ENCODE measurements around the gene RPS19BP1. TPM values are rescaled to one million over a fixed set of nuclear protein-coding genes. Genes with fewer than 3 reads are reported as not detected.

Gene RPS19BP1
- total and polyA plus RNA-seq, 4 experiments from 2014 or later, result 66.9 to 112 (median 85.3) TPM

- Mint-ChIP-seq H3K36me3 (peaks cover 15 to 30% of the 10 kb centered on the region in 2 donors), H3K4me3 (peak overlapping the region; percentile 95 to 99 (median 96)), H3K4me1 (peaks cover 12 to 47% (median 32%) of the 10 kb centered on the region in 4 donors), H3K27ac (peak overlapping the region; percentile 78 to 98 (median 96)), H3K9me3 (no peaks in the 10 kb centered on the region), H3K27me3 (no peaks in the 10 kb centered on the region)
- no peak for DNase-seq
- Histone ChIP-seq H3K27ac (ENCODE audit: low read depth, low read length) (peak overlapping the region; percentile 70), H3K36me3 (ENCODE audit: insufficient read depth, low read length) (peaks cover 28% of the 10 kb centered on the region), H3K9me3 (ENCODE audit: control insufficient read depth in 1 of 2, low read length in 2 of 2) (no peaks in the 10 kb centered on the region), H3K4me3 (ENCODE audit: low read length in 2 of 2) (peak overlapping the region in 1 of 2 donors; percentile 63), H3K4me1 (ENCODE audit: insufficient read depth, low read length) (peaks cover 31% of the 10 kb centered on the region), H3K27me3 (ENCODE audit: insufficient read depth, low read length) (no peaks in the 10 kb centered on the region)
- CTCF ChIA-PET (ENCODE audit: partially characterized antibody), result interaction anchor here (0.5 to 3.7 kb wide), 12 partner anchors 8 to 1147 kb away, joined by 3 to 17 read pairs (median 4); partner anchors contain the start of gene TAB1
- intact Hi-C loops (cut with micrococcal nuclease), result loop anchor here (1.0 to 2.0 kb wide), 3 partner anchors 19 to 103 kb away; partner anchors contain the start of genes ATF4, RPS19BP1 and TAB1
- POLR2A ChIA-PET (ENCODE audit: partially characterized antibody), result interaction anchor here (0.7 to 5.5 kb wide), 16 partner anchors 8 to 676 kb away, joined by 3 to 125 read pairs (median 7); partner anchors contain the start of genes ATF4, RPL3, RPS19BP1 and TAB1
Measured at GRCh38 chr22:39501644-39502108, 30.9 kb downstream of the RPS19BP1 start.

- intact Hi-C loops (cut with micrococcal nuclease), result no loop called here
- no peaks in the 10 kb centered on the region for H3K27me3 Mint-ChIP-seq
- peaks cover 20% of the 10 kb centered on the region for H3K4me1 ChIP-seq (ENCODE audit: insufficient read depth, low read length)
- H3K36me3 Mint-ChIP-seq, result peaks cover 0 to 16% of the 10 kb centered on the region in 2 donors
- H3K4me3 ChIP-seq (ENCODE audit: low read length in 2 of 2), result no peak overlapping the region
- peaks cover 12% of the 10 kb centered on the region for H3K36me3 ChIP-seq (ENCODE audit: insufficient read depth, low read length)
- no peaks in the 10 kb centered on the region for H3K9me3 ChIP-seq (ENCODE audit: control insufficient read depth in 1 of 2, low read length in 2 of 2)
- H3K4me3 Mint-ChIP-seq, result peak overlapping the region in 3 of 8 donors; percentile 21 to 54 (median 25)
- CTCF ChIA-PET (ENCODE audit: partially characterized antibody), result interaction anchor here (1.6 kb wide), 1 partner anchor 10 kb away, joined by 5 read pairs; no protein-coding TSS in a partner anchor
- POLR2A ChIA-PET (ENCODE audit: partially characterized antibody), result no interaction called here
- H3K27me3 ChIP-seq (ENCODE audit: insufficient read depth, low read length), result no peaks in the 10 kb centered on the region
- peak overlapping the region in 2 of 7 donors; percentile 23 to 66 for H3K27ac Mint-ChIP-seq
- H3K4me1 Mint-ChIP-seq, result peaks cover 7 to 37% (median 28%) of the 10 kb centered on the region in 4 donors
- no peak overlapping the region for H3K27ac ChIP-seq (ENCODE audit: low read depth, low read length)
- H3K9me3 Mint-ChIP-seq, result no peaks in the 10 kb centered on the region
- DNase-seq, result no peak
Measured at GRCh38 chr22:39500101-39500500, 32.4 kb downstream of the RPS19BP1 start.

DNA sequence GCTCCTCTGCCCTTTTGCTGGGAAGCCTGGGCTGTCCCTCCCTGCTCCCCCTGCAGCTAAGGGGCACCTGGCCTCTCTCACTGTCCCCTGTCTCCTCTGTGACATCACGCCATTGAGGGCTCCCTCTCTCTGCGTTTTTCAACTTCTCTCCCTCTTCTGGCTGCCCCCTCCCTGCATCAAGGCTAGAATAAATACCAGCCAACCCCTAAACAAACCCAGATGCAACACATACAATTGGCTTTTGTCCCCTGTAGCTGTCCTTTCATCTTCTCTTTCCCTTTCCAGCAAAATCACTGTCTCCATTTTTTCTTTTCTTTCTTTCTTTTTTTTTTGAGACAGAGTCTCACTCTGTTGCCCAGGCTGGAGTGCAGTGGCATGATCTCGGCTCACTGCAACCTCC is 33.7 kb downstream of the RPS19BP1 start:
- H3K4me3 ChIP-seq (ENCODE audit: low read length in 2 of 2), result no peak overlapping the region
- H3K9me3 ChIP-seq (ENCODE audit: control insufficient read depth in 1 of 2, low read length in 2 of 2), result no peaks in the 10 kb centered on the region
- H3K27ac ChIP-seq (ENCODE audit: low read depth, low read length), result no peak overlapping the region
- H3K4me1 ChIP-seq (ENCODE audit: insufficient read depth, low read length), result peaks cover 15% of the 10 kb centered on the region
- H3K27me3 ChIP-seq (ENCODE audit: insufficient read depth, low read length), result no peaks in the 10 kb centered on the region
- Mint-ChIP-seq H3K9me3 (no peaks in the 10 kb centered on the region), H3K36me3 (peaks cover 0 to 9% of the 10 kb centered on the region in 2 donors), H3K27ac (peak overlapping the region in 1 of 7 donors; percentile 53), H3K4me3 (no peak overlapping the region), H3K27me3 (no peaks in the 10 kb centered on the region), H3K4me1 (peaks cover 7 to 28% (median 22%) of the 10 kb centered on the region in 4 donors)
- intact Hi-C loops (cut with micrococcal nuclease), result no loop called here
- peaks cover 3% of the 10 kb centered on the region for H3K36me3 ChIP-seq (ENCODE audit: insufficient read depth, low read length)
- ChIA-PET POLR2A (ENCODE audit: partially characterized antibody) (interaction anchor here (1.5 kb wide), 1 partner anchor 30 kb away, joined by 5 read pairs; no protein-coding TSS in a partner anchor), CTCF (ENCODE audit: partially characterized antibody) (interaction anchor here (4.2 to 11.6 kb wide), 2 partner anchors 15 to 28 kb away, joined by 73 to 345 read pairs; partner anchors contain the start of gene RPS19BP1)
- DNase-seq, result no peak

- Histone ChIP-seq H3K27me3 (ENCODE audit: insufficient read depth, low read length) (no peaks in the 10 kb centered on the region), H3K36me3 (ENCODE audit: insufficient read depth, low read length) (no peaks in the 10 kb centered on the region), H3K9me3 (ENCODE audit: control insufficient read depth in 1 of 2, low read length in 2 of 2) (no peaks in the 10 kb centered on the region), H3K4me3 (ENCODE audit: low read length in 2 of 2) (no peak overlapping the region), H3K27ac (ENCODE audit: low read depth, low read length) (no peak overlapping the region), H3K4me1 (ENCODE audit: insufficient read depth, low read length) (peaks cover 11% of the 10 kb centered on the region)
- intact Hi-C loops (cut with micrococcal nuclease), result no loop called here
- peaks cover 3 to 27% (median 20%) of the 10 kb centered on the region in 4 donors for H3K4me1 Mint-ChIP-seq
- ChIA-PET CTCF (ENCODE audit: partially characterized antibody) (interaction anchor here (4.2 to 11.6 kb wide), 2 partner anchors 16 to 28 kb away, joined by 73 to 345 read pairs; partner anchors contain the start of gene RPS19BP1), POLR2A (ENCODE audit: partially characterized antibody) (interaction anchor here (0.9 to 2.9 kb wide), 3 partner anchors 22 to 31 kb away, joined by 3 to 21 read pairs (median 5); partner anchors contain the start of gene ATF4)
- H3K27ac Mint-ChIP-seq, result no peak overlapping the region
- H3K27me3 Mint-ChIP-seq, result no peaks in the 10 kb centered on the region
- peaks cover 0 to 4% of the 10 kb centered on the region in 2 donors for H3K36me3 Mint-ChIP-seq
- no peak for DNase-seq
- H3K9me3 Mint-ChIP-seq, result no peaks in the 10 kb centered on the region
- H3K4me3 Mint-ChIP-seq, result no peak overlapping the region
Measured at GRCh38 chr22:39498368-39498767, 34.2 kb downstream of the RPS19BP1 start.

DNA sequence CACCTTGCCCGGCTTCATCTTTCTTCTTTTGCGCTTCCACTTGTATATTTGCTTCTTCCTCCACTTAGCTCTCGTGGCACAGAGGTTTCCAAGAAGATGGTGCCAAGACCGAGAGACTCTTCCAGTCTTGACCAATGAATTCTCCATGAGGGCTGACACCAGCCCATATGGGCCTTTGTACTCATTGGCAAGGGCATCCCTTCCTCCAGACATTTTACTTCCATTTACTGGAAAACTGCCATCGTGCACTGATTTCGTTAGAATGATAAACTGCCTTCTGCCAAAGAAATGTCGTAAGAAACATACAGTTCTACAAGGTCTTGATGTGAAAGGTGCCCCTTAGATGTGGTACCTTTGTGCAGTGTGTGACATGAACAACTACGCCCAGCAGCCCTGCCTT is 35.1 kb downstream of the RPS19BP1 start:
- intact Hi-C loops (cut with micrococcal nuclease), result no loop called here
- H3K27me3 Mint-ChIP-seq, result no peaks in the 10 kb centered on the region

DNA sequence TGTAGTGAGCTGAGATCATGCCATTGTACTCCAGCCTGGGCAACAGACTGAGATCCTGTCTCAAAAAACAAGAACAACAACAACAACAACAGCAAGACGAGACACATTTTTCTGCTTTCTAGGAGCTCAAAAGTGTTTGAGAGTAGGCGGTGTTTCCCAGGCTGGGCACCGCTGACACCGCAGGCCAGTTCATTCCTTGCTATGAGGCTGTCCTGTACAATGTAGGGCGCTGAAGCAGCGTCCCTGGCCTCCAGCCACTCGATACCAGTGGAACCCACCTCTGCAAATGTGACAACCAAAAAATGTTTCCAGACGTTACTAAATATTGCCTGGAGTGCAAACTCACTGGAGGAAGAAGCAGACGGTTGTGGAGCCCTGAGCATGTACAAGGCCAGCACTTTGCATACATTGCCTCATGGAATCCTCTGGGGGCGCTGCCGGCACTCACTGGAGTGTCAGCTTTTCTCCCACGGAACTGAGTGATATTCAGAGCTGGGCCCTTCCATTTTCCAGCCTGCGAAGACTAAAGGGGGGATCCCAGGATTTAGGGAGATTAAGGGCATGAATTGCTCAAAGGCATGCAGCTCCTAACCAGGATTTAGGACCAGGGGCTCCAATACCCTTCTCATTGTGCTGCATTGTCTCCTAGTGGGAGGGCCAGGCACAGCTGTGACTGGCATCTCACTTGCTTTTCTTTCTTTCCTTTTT is 36.3 kb downstream of the RPS19BP1 start:
- no peaks in the 10 kb centered on the region for H3K27me3 ChIP-seq (ENCODE audit: insufficient read depth, low read length)
- no peaks in the 10 kb centered on the region for H3K36me3 Mint-ChIP-seq
- ChIA-PET CTCF (ENCODE audit: partially characterized antibody) (interaction anchor here (0.7 to 11.6 kb wide), 23 partner anchors 9 to 733 kb away, joined by 3 to 345 read pairs (median 4); partner anchors contain the start of genes ATF4, RPS19BP1 and TAB1), POLR2A (ENCODE audit: partially characterized antibody) (interaction anchor here (0.9 to 2.9 kb wide), 6 partner anchors 24 to 548 kb away, joined by 3 to 21 read pairs (median 4); partner anchors contain the start of gene ATF4)
- no peak overlapping the region for H3K4me3 Mint-ChIP-seq
- no peaks in the 10 kb centered on the region for H3K4me1 ChIP-seq (ENCODE audit: insufficient read depth, low read length)
- H3K27me3 Mint-ChIP-seq, result no peaks in the 10 kb centered on the region
- H3K27ac Mint-ChIP-seq, result peak overlapping the region in 5 of 7 donors; percentile 3 to 75 (median 30)
- DNase-seq, result peak; percentile 42 to 65 (median 46)
- H3K9me3 ChIP-seq (ENCODE audit: control insufficient read depth in 1 of 2, low read length in 2 of 2), result no peaks in the 10 kb centered on the region
- no peak overlapping the region for H3K4me3 ChIP-seq (ENCODE audit: low read length in 2 of 2)
- peaks cover 3 to 11% (median 9%) of the 10 kb centered on the region in 4 donors for H3K4me1 Mint-ChIP-seq
- no peak overlapping the region for H3K27ac ChIP-seq (ENCODE audit: low read depth, low read length)
- intact Hi-C loops (cut with micrococcal nuclease), result no loop called here
- no peaks in the 10 kb centered on the region for H3K9me3 Mint-ChIP-seq
- no peaks in the 10 kb centered on the region for H3K36me3 ChIP-seq (ENCODE audit: insufficient read depth, low read length)

More for the DNA sequence above, 35.1 kb downstream of the RPS19BP1 start:
- Histone ChIP-seq H3K36me3 (ENCODE audit: insufficient read depth, low read length) (no peaks in the 10 kb centered on the region), H3K27ac (ENCODE audit: low read depth, low read length) (no peak overlapping the region), H3K4me3 (ENCODE audit: low read length in 2 of 2) (no peak overlapping the region), H3K9me3 (ENCODE audit: control insufficient read depth in 1 of 2, low read length in 2 of 2) (no peaks in the 10 kb centered on the region), H3K27me3 (ENCODE audit: insufficient read depth, low read length) (no peaks in the 10 kb centered on the region), H3K4me1 (ENCODE audit: insufficient read depth, low read length) (peaks cover 4% of the 10 kb centered on the region)
- Mint-ChIP-seq H3K4me1 (peaks cover 3 to 22% (median 17%) of the 10 kb centered on the region in 4 donors), H3K9me3 (no peaks in the 10 kb centered on the region), H3K27ac (peak overlapping the region in 1 of 7 donors; percentile 37), H3K4me3 (no peak overlapping the region), H3K36me3 (peaks cover 0 to 3% of the 10 kb centered on the region in 2 donors)
- ChIA-PET POLR2A (ENCODE audit: partially characterized antibody) (interaction anchor here (2.2 to 2.9 kb wide), 2 partner anchors 23 to 32 kb away, joined by 16 to 21 read pairs; partner anchors contain the start of gene ATF4), CTCF (ENCODE audit: partially characterized antibody) (interaction anchor here (1.2 to 11.6 kb wide), 7 partner anchors 11 to 531 kb away, joined by 4 to 345 read pairs (median 6); partner anchors contain the start of gene RPS19BP1)
- DNase-seq, result no peak
